OCI-LY1 (cell line): ENCODE data around the gene BRPF1.

ENCODE experiments used
- H2AFZ ChIP-seq: fragments of 200-600 bp; sonication (generic), shearing (Covaris generic); 2 replicates; pipeline ENCODE4 v1.6.0; 2014; ENCODE audit warnings: antibody characterized with exemption, mild to moderate bottlenecking, low read length
- H3F3A ChIP-seq: fragments of 200-600 bp; sonication (generic), shearing (Covaris generic); 2 replicates; pipeline ENCODE4 v1.6.0; 2014; ENCODE audit warnings: mild to moderate bottlenecking, antibody characterized with exemption, low read length, moderate library complexity; ENCODE audit not compliant: insufficient read depth
- H3K27ac ChIP-seq: fragments of 200-600 bp; sonication (generic); 2 replicates; pipeline ENCODE4 v1.5.1; 2014; ENCODE audit warnings: low read length, mixed run types, mild to moderate bottlenecking, low read depth; ENCODE audit not compliant: poor library complexity, severe bottlenecking
- H3K27me3 ChIP-seq: fragments of 200-600 bp; sonication (generic); 2 replicates; pipeline ENCODE4 v1.6.0; 2014; ENCODE audit warnings: antibody characterized with exemption, mild to moderate bottlenecking, low read length, moderate library complexity; ENCODE audit not compliant: insufficient read depth
- H3K36me3 ChIP-seq: fragments of 200-600 bp; sonication (generic); 2 replicates; pipeline ENCODE4 v1.6.1; 2014; ENCODE audit warnings: mild to moderate bottlenecking, antibody characterized with exemption, low read length, moderate library complexity, mixed read lengths; ENCODE audit not compliant: insufficient read depth
- H3K4me1 ChIP-seq: fragments of 200-600 bp; sonication (generic); 2 replicates; pipeline ENCODE4 v1.5.1; 2014; ENCODE audit warnings: mild to moderate bottlenecking, low read length, moderate library complexity; ENCODE audit not compliant: insufficient read depth, severe bottlenecking
- H3K4me2 ChIP-seq: fragments of 200-600 bp; sonication (generic), shearing (Covaris generic); 2 replicates; pipeline ENCODE4 v1.6.1; 2014; ENCODE audit warnings: low read length
- H3K4me3 ChIP-seq: fragments of 200-600 bp; sonication (generic); 2 replicates; pipeline ENCODE4 v1.5.1; 2014; ENCODE audit warnings: low read length, low read depth, mild to moderate bottlenecking, mixed read lengths; ENCODE audit not compliant: poor library complexity, severe bottlenecking
- H3K79me2 ChIP-seq: fragments of 200-600 bp; shearing (Covaris generic); 2 replicates; pipeline ENCODE4 v1.6.1; 2016; ENCODE audit warnings: mixed run types, low read length, mixed read lengths; ENCODE audit not compliant: insufficient read depth
- H3K9ac ChIP-seq: fragments of 200-600 bp; sonication (generic), shearing (Covaris generic); 2 replicates; pipeline ENCODE4 v1.6.1; 2014; ENCODE audit warnings: mild to moderate bottlenecking, low read length, mixed read lengths
- H3K9me2 ChIP-seq: fragments of 200-600 bp; sonication (generic), shearing (Covaris generic); 2 replicates; pipeline ENCODE4 v1.6.1; 2014; ENCODE audit warnings: low read depth, mild to moderate bottlenecking, low read length, mixed read lengths
- H3K9me3 ChIP-seq: fragments of 200-600 bp; shearing (Covaris generic); 2 replicates; pipeline ENCODE4 v1.6.1; 2014; ENCODE audit warnings: low read length, mixed read lengths
- H4K20me1 ChIP-seq: fragments of 200-600 bp; sonication (generic), shearing (Covaris generic); 2 replicates; pipeline ENCODE4 v1.6.0; 2016; ENCODE audit warnings: mild to moderate bottlenecking, low read length; ENCODE audit not compliant: insufficient read depth
- CTCF ChIP-seq: fragments of 200-600 bp; sonication (generic), shearing (Covaris generic); IDR thresholded peaks from 2 replicates; pipeline ENCODE4 v1.5.1; 2017; ENCODE audit warnings: mild to moderate bottlenecking, antibody characterized with exemption, low read length, moderate library complexity, mixed read lengths
- EZH2 ChIP-seq: fragments of 200-600 bp; sonication (generic), shearing (Covaris generic); IDR thresholded peaks from 2 replicates; pipeline ENCODE4 v1.8.0; 2017; ENCODE audit warnings: borderline replicate concordance, mixed run types, mild to moderate bottlenecking, antibody characterized with exemption, low read length, moderate library complexity, mixed read lengths

BRPF1 gene

GRCh38 chr3:9703736-9704346, 27.7 kb upstream of the BRPF1 start, which contains the start of gene CPNE9:
Gene CPNE9 (plus strand): TSS chr3:9703833. CDS start chr3:9703997, 164 bp downstream.
- Histone ChIP-seq H3K9me2 (no peaks in the 10 kb centered on the region), H2AFZ (no peak within 1 kb of the TSS), H3K9ac (no peak within 1 kb of the TSS), H3K4me1 (no peaks in the 10 kb centered on the region), H3K4me3 (no peak within 1 kb of the TSS), H3K79me2 (no peaks in the 10 kb centered on the region), H3F3A (no peaks in the 10 kb centered on the region), H4K20me1 (no peaks in the 10 kb centered on the region), H3K36me3 (peaks cover 15% of the 10 kb centered on the region), H3K27ac (no peak within 1 kb of the TSS), H3K4me2 (no peak within 1 kb of the TSS; the same call in 1 of the 2 replicates), H3K9me3 (no peaks in the 10 kb centered on the region), H3K27me3 (peaks cover 8% of the 10 kb centered on the region)
- no peak for TF ChIP-seq CTCF
- no peak for TF ChIP-seq EZH2

- no peak for TF ChIP-seq EZH2
- no peak for TF ChIP-seq CTCF
- Histone ChIP-seq H3K9me3 (no peaks in the 10 kb centered on the region), H3K4me3 (no peak overlapping the region), H3K27me3 (peaks cover 8% of the 10 kb centered on the region), H3K79me2 (no peaks in the 10 kb centered on the region), H3F3A (no peaks in the 10 kb centered on the region), H3K4me2 (no peak overlapping the region; the same call in 1 of the 2 replicates), H3K9me2 (no peaks in the 10 kb centered on the region), H3K36me3 (peaks cover 15% of the 10 kb centered on the region), H3K9ac (no peak overlapping the region), H2AFZ (no peak overlapping the region), H4K20me1 (no peaks in the 10 kb centered on the region), H3K4me1 (no peaks in the 10 kb centered on the region), H3K27ac (no peak overlapping the region)
Observed at GRCh38 chr3:9704347-9705322, 26.9 kb upstream of the BRPF1 start.

DNA sequence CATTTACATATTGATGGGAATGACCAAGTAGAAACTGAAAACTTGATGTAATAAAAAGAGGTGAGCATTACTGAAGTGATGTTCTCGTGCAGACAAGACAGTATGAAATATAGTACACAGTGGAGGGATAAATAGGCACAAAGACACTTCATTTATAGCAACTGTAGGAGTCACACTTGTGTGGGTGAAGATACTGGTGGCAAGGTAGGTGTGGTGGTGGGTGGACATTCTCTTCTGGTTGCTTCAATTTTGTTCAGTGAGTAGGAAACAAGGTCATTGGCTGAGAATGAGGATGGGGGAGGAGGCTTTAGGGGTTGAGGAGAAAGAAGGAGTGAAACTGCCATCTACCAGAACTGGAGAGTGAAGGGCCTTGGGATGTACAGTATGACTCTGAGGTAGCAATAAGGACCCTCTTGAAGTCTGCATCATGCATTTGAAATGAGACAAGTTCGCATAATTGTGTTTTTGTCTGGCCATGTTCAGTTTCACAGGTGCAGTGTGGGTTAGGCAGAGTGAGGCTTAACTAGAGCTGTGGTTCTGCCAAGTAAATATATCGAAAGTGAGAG, 21.3 kb upstream of the BRPF1 start:
- no peak overlapping the region for H2AFZ ChIP-seq
- no peak overlapping the region for H3K27ac ChIP-seq
- H3K4me1 ChIP-seq = no peaks in the 10 kb centered on the region
- no peaks in the 10 kb centered on the region for H3K9me3 ChIP-seq
- H3K4me3 ChIP-seq = no peak overlapping the region
- peaks cover 8% of the 10 kb centered on the region for H3K27me3 ChIP-seq
- H4K20me1 ChIP-seq = no peaks in the 10 kb centered on the region
- no peaks in the 10 kb centered on the region for H3K9me2 ChIP-seq
- H3K36me3 ChIP-seq = no peaks in the 10 kb centered on the region
- no peaks in the 10 kb centered on the region for H3K79me2 ChIP-seq
- no peaks in the 10 kb centered on the region for H3F3A ChIP-seq
- H3K9ac ChIP-seq = no peak overlapping the region
- no peak for TF ChIP-seq CTCF
- TF ChIP-seq EZH2 = no peak
- no peak overlapping the region for H3K4me2 ChIP-seq
